ENCODE measurements around the gene HYOU1.
"Not testable (repeated sequence)": the region's sequence is repeated elsewhere in the genome, so short reads cannot be mapped to it uniquely, and the experiment has no call there.

HYOU1 gene

GRCh38 chr11:119025978-119026766 is 30.8 kb downstream of the HYOU1 start:
- DNase-seq (ENCODE audit: low read depth) = no peak
- Histone ChIP-seq H3K4me1 (ENCODE audit: control insufficient read depth, insufficient read depth, low read length) (peaks cover 45% of the 10 kb centered on the region), H3K36me3 (ENCODE audit: control insufficient read depth, insufficient read depth, low read length, severe bottlenecking) (peaks cover 28% of the 10 kb centered on the region), H3K4me3 (ENCODE audit: low read length) (no peak overlapping the region), H3K9me3 (ENCODE audit: control insufficient read depth, low read length) (no peaks in the 10 kb centered on the region), H3K27me3 (replicated peaks; ENCODE audit: control insufficient read depth, insufficient read depth, low read length) (no peaks in the 10 kb centered on the region), H3K9ac (ENCODE audit: low read length) (no peak overlapping the region)

DNA sequence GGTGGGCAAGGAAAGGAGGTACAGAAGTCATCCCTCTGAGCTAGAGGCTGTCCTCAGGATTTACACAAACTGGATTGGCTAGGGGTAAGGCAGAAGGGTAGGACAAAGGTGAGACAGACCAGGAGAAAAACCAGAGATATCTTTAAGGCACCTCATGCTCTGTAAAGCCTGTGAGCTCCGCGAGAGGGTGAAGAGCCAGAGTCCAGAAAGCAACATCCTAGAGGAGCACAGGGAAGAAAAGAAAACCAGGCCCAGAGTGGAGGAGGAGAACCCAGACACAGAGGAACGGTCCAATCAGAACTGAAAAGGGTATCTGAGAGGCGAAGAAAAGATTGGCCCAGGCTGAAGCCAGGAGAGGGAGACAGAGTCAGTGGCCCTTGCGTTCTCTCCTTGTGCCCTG is 31.5 kb downstream of the HYOU1 start:
- H3K4me3 ChIP-seq (ENCODE audit: low read length) = no peak overlapping the region
- peaks cover 48% of the 10 kb centered on the region for H3K4me1 ChIP-seq (ENCODE audit: control insufficient read depth, insufficient read depth, low read length)
- peaks cover 28% of the 10 kb centered on the region for H3K36me3 ChIP-seq (ENCODE audit: control insufficient read depth, insufficient read depth, low read length, severe bottlenecking)
- H3K9me3 ChIP-seq (ENCODE audit: control insufficient read depth, low read length) = no peaks in the 10 kb centered on the region
- no peak for DNase-seq (ENCODE audit: low read depth)
- H3K9ac ChIP-seq (ENCODE audit: low read length) = no peak overlapping the region
- no peaks in the 10 kb centered on the region for H3K27me3 ChIP-seq (replicated peaks; ENCODE audit: control insufficient read depth, insufficient read depth, low read length)

- Histone ChIP-seq H3K36me3 (ENCODE audit: control insufficient read depth, insufficient read depth, low read length, severe bottlenecking) (peaks cover 28% of the 10 kb centered on the region), H3K9ac (ENCODE audit: low read length) (no peak overlapping the region), H3K9me3 (ENCODE audit: control insufficient read depth, low read length) (no peaks in the 10 kb centered on the region), H3K27me3 (replicated peaks; ENCODE audit: control insufficient read depth, insufficient read depth, low read length) (no peaks in the 10 kb centered on the region), H3K4me3 (ENCODE audit: low read length) (no peak overlapping the region), H3K4me1 (ENCODE audit: control insufficient read depth, insufficient read depth, low read length) (peaks cover 49% of the 10 kb centered on the region)
- no peak for DNase-seq (ENCODE audit: low read depth)
Observed at GRCh38 chr11:119025099-119025473, 31.9 kb downstream of the HYOU1 start.

DNA sequence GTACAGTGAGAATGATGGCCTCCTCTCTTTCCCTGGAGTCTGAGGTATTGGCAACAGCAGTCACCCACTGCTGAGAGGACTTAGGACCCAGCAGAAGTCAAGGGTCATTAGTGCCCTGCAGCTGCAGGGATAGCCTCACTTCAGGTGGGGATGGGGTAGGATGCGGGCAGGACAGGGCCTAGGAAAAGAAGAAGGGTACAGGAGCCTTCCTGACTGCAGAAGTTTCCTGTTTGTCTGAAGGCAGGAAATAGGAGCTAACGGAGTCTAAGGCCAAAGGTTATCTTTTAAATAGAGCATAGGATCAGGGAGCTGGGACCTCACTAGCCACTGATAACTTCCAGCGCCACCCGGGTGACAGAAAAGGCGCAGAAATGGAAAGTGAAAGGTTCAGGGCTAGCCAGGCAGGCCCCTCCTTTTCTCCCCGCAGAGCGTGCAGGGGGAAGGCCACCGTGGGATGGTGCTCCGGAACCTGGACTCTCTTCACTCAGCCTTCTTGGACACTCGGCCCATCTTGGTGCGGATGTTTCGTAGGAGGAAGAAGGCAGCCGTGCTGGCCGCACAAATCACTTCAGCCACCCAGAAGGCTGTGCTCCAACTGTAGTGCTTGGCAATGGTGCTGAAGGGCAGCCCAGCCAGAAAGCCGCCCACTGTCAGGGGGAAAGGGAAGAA is 32.4 kb downstream of the HYOU1 start:
- Histone ChIP-seq H3K4me3 (ENCODE audit: low read length) (no peak overlapping the region), H3K36me3 (ENCODE audit: control insufficient read depth, insufficient read depth, low read length, severe bottlenecking) (peaks cover 28% of the 10 kb centered on the region), H3K27me3 (replicated peaks; ENCODE audit: control insufficient read depth, insufficient read depth, low read length) (no peaks in the 10 kb centered on the region), H3K9me3 (ENCODE audit: control insufficient read depth, low read length) (no peaks in the 10 kb centered on the region), H3K4me1 (ENCODE audit: control insufficient read depth, insufficient read depth, low read length) (peaks cover 48% of the 10 kb centered on the region), H3K9ac (ENCODE audit: low read length) (peak overlapping the region; percentile 10)
- DNase-seq (ENCODE audit: low read depth) = no peak

GRCh38 chr11:119023741-119024140 is 33.3 kb downstream of the HYOU1 start:
- Histone ChIP-seq H3K9me3 (ENCODE audit: control insufficient read depth, low read length) (no peaks in the 10 kb centered on the region), H3K27me3 (replicated peaks; ENCODE audit: control insufficient read depth, insufficient read depth, low read length) (no peaks in the 10 kb centered on the region), H3K4me1 (ENCODE audit: control insufficient read depth, insufficient read depth, low read length) (peaks cover 41% of the 10 kb centered on the region), H3K36me3 (ENCODE audit: control insufficient read depth, insufficient read depth, low read length, severe bottlenecking) (peaks cover 28% of the 10 kb centered on the region), H3K9ac (ENCODE audit: low read length) (no peak overlapping the region), H3K4me3 (ENCODE audit: low read length) (no peak overlapping the region)
- DNase-seq (ENCODE audit: low read depth) = no peak

GRCh38 chr11:119021631-119022030 is 35.4 kb downstream of the HYOU1 start:
- H3K4me1 ChIP-seq (ENCODE audit: control insufficient read depth, insufficient read depth, low read length) = peaks cover 46% of the 10 kb centered on the region
- H3K27me3 ChIP-seq (replicated peaks; ENCODE audit: control insufficient read depth, insufficient read depth, low read length) = no peaks in the 10 kb centered on the region
- H3K9me3 ChIP-seq (ENCODE audit: control insufficient read depth, low read length) = no peaks in the 10 kb centered on the region
- H3K4me3 ChIP-seq (ENCODE audit: low read length) = no peak overlapping the region
- H3K9ac ChIP-seq (ENCODE audit: low read length) = no peak overlapping the region
- peaks cover 32% of the 10 kb centered on the region for H3K36me3 ChIP-seq (ENCODE audit: control insufficient read depth, insufficient read depth, low read length, severe bottlenecking)
- no peak for DNase-seq (ENCODE audit: low read depth)

GRCh38 chr11:119019996-119020395 is 37.0 kb downstream of the HYOU1 start:
- Histone ChIP-seq H3K36me3 (ENCODE audit: control insufficient read depth, insufficient read depth, low read length, severe bottlenecking) (peaks cover 45% of the 10 kb centered on the region), H3K27me3 (replicated peaks; ENCODE audit: control insufficient read depth, insufficient read depth, low read length) (no peaks in the 10 kb centered on the region), H3K4me1 (ENCODE audit: control insufficient read depth, insufficient read depth, low read length) (peaks cover 46% of the 10 kb centered on the region), H3K9me3 (ENCODE audit: control insufficient read depth, low read length) (no peaks in the 10 kb centered on the region), H3K4me3 (ENCODE audit: low read length) (peak overlapping the region; percentile 92), H3K9ac (ENCODE audit: low read length) (peak overlapping the region; percentile 96)
- no peak for DNase-seq (ENCODE audit: low read depth)

DNA sequence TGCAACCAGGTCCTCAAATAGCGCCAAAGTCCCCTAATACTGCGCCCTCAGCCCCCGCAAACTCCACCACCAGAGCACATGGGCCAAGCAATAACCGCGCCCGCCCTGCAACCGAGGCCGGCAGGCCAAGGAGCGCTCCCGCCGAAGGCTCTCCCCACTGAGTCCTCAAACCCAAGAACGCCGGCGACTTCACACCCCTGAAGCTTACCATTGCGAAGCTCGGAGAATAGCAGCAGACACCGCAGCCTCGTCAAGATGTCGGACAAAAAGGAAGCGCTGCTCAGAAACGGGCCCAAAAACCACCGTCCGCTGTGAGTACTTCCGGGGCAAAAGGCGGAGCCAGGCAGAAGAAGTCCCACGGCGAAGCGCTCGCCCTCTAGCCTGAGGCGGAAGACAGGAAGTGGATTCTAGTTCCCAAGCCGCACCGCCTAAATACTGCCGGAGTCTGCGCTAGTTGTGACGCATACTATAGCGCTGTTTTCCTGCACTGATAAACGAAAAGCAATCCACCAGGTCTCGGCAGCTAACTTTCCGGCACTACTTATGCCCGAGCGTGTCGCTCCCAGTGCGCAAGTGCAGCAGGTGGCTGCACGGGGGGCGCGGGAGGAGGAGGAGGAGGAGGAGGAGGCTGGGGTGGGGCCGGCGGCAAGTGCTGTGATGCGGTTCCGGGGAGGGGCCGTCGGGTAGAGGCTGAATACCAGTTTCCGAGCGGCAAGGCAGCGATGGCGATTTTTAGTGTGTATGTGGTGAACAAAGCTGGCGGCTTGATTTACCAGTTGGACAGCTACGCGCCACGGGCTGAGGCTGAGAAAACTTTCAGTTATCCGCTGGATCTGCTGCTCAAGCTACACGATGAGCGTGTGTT is 38.7 kb downstream of the HYOU1 start, which contains the start of the genes RPS25 and TRAPPC4:
Gene RPS25, minus strand, starts transcription at position 270 of the 865 bp plus-strand sequence. Its CDS starts 59 bp downstream, at position 211.
Gene TRAPPC4, plus strand, starts transcription at position 693 of the 865 bp plus-strand sequence. Its CDS starts 30 bp downstream, at position 723.
- Histone ChIP-seq H3K9ac (ENCODE audit: low read length) (peak within 1 kb of the TSS; percentile 96), H3K4me3 (ENCODE audit: low read length) (peak within 1 kb of the TSS; percentile 92), H3K27me3 (replicated peaks; ENCODE audit: control insufficient read depth, insufficient read depth, low read length) (no peaks in the 10 kb centered on the region), H3K9me3 (ENCODE audit: control insufficient read depth, low read length) (no peaks in the 10 kb centered on the region), H3K36me3 (ENCODE audit: control insufficient read depth, insufficient read depth, low read length, severe bottlenecking) (peaks cover 45% of the 10 kb centered on the region), H3K4me1 (ENCODE audit: control insufficient read depth, insufficient read depth, low read length) (peaks cover 31% of the 10 kb centered on the region)
- peak; percentile 98 for DNase-seq (ENCODE audit: low read depth)

DNA sequence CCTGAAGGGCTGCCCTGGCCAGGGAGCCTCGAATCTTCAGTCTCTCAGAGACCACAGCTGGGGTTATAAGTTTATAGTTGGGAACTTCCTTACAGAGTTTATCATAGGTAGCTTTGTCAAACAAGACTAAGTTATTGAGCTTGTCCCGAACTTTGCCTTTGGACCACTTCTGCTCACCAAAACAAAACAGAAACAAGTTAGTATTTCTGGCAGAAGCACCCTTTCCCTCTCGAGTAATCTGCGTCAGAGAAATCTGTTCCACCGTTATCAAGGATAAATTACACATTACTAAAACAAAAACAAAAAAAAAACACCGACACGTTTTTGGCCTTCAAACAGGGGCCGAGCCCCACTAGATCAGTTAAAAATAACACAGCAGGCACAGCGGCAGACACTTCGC is 39.6 kb downstream of the HYOU1 start:
- peak overlapping the region; percentile 92 for H3K4me3 ChIP-seq (ENCODE audit: low read length)
- peaks cover 28% of the 10 kb centered on the region for H3K4me1 ChIP-seq (ENCODE audit: control insufficient read depth, insufficient read depth, low read length)
- peaks cover 46% of the 10 kb centered on the region for H3K36me3 ChIP-seq (ENCODE audit: control insufficient read depth, insufficient read depth, low read length, severe bottlenecking)
- peak overlapping the region; percentile 96 for H3K9ac ChIP-seq (ENCODE audit: low read length)
- H3K9me3 ChIP-seq (ENCODE audit: control insufficient read depth, low read length); DNase-seq (ENCODE audit: low read depth); H3K27me3 ChIP-seq (replicated peaks; ENCODE audit: control insufficient read depth, insufficient read depth, low read length): not testable (repeated sequence)

DNA sequence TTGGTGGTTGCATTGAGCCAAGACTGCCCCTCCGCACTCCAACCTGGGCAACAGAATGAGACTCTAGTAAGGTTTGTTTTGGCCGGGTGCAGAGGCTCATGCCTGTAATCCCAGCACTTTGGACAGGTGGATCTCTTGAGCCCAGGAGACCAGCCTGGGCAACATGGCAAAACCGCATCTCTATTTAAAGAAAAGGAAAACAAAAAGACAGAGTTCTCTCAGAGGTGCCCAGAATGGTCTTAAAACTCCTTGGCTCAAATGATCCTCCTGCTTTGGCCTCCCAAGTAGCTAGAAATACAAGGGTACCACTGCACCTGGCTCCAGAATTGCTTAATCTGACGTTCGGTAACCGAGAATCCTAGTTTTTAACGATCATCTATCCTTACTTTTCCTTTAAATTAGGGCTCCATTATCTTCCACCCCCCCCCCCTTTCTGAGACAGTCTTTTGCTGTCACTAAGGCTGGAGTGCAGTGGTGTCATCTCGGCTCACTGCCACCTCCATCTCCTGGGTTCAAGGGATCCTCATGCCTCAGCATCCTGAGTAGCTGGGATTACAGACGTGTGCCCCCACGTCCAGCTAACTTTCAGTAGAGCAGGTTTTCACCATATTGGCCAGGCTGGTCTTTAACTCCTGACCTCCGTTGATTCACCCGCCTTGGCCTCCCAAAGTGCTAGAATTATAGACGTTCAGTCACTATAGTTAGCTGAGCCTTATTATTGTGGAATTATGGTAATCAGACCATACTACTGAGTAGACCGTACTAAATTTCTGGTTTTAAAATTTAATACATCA is 40.6 kb downstream of the HYOU1 start:
- peaks cover 50% of the 10 kb centered on the region for H3K36me3 ChIP-seq (ENCODE audit: control insufficient read depth, insufficient read depth, low read length, severe bottlenecking)
- DNase-seq (ENCODE audit: low read depth) = no peak
- peaks cover 27% of the 10 kb centered on the region for H3K4me1 ChIP-seq (ENCODE audit: control insufficient read depth, insufficient read depth, low read length)
- no peaks in the 10 kb centered on the region for H3K9me3 ChIP-seq (ENCODE audit: control insufficient read depth, low read length)
- H3K4me3 ChIP-seq (ENCODE audit: low read length) = peak overlapping the region; percentile 92
- no peaks in the 10 kb centered on the region for H3K27me3 ChIP-seq (replicated peaks; ENCODE audit: control insufficient read depth, insufficient read depth, low read length)
- H3K9ac ChIP-seq (ENCODE audit: low read length) = peak overlapping the region; percentile 96

Data from adipocyte (in vitro differentiated cells).